T-cell (primary cell): ENCODE data around the gene UBE2V1. TPM values are rescaled to one million over a fixed set of nuclear protein-coding genes. Genes with fewer than 3 reads are reported as not detected.

Source experiments
- ATAC-seq, 4 experiments: fragments of 200-7000 bp in 3 of 4; fragments of 150-1000 bp in 1 of 4; cut with Tn5 transposase; replicated peaks in 1 of 4; 1 replicate in 3 of 4; 2 replicates in 1 of 4; pipeline ENCODE4 v1.10.0; 2021; ENCODE audit warnings: moderate library complexity in 3 of 4, mild to moderate bottlenecking in 2 of 4, moderate number of reproducible peaks in 1 of 4
- CTCF ChIA-PET, 2 donors: fragments of 300-600 bp; sonication (Branson Sonifier 250); formaldehyde crosslinking; loops; one replicate each; lab custom pipeline; 2022; ENCODE audit warnings: antibody characterized with exemption in 2 of 2; lab: Charles Lee
- POLR2A ChIA-PET, 2 donors: fragments of 300-600 bp; sonication (Branson Sonifier 250); formaldehyde crosslinking; loops; one replicate each; lab custom pipeline; 2022; ENCODE audit warnings: antibody characterized with exemption in 2 of 2; lab: Charles Lee
- DNase-seq, 35 experiments: peaks; one replicate each; pipeline versions ENCODE4 v3.0.0 to v3.0.0-alpha.2; 2013 to 2023
- H3K27ac ChIP-seq: one replicate; pipeline ENCODE4 v1.5.1; 2013; ENCODE audit warnings: low read length
- H3K27me3 ChIP-seq, 2 experiments: replicated peaks in 1 of 2; 1 replicate in 1 of 2; 2 replicates in 1 of 2; pipeline versions ENCODE4 v1.6.1 to v1.7.0; 2013; ENCODE audit warnings: low read length in 1 of 2, mixed read lengths in 1 of 2; ENCODE audit not compliant: control insufficient read depth in 2 of 2, insufficient read depth in 2 of 2; ENCODE audit errors: extremely low read depth in 1 of 2
- H3K36me3 ChIP-seq, 2 donors: 1 replicate in 1 of 2; 2 replicates in 1 of 2; pipeline versions ENCODE4 v1.6.1 to v1.7.0; 2013; ENCODE audit warnings: low read length in 1 of 2; ENCODE audit not compliant: control insufficient read depth in 2 of 2, insufficient read depth in 1 of 2; ENCODE audit errors: extremely low read depth in 1 of 2
- H3K4me1 ChIP-seq, 2 experiments: 1 replicate in 1 of 2; 2 replicates in 1 of 2; pipeline versions ENCODE4 v1.6.1 to v1.7.0; 2013; ENCODE audit warnings: low read length in 2 of 2, mixed read lengths in 1 of 2; ENCODE audit not compliant: insufficient read depth in 2 of 2, control insufficient read depth in 1 of 2; ENCODE audit errors: extremely low read depth in 1 of 2
- H3K4me3 ChIP-seq, 2 donors: 1 replicate in 1 of 2; 2 replicates in 1 of 2; pipeline versions ENCODE4 v1.5.1 to v1.7.0; 2013; ENCODE audit warnings: mild to moderate bottlenecking in 2 of 2, low read length in 1 of 2, moderate library complexity in 1 of 2; ENCODE audit not compliant: control insufficient read depth in 1 of 2; ENCODE audit errors: extremely low read depth in 1 of 2
- H3K9me3 ChIP-seq: 2 replicates; pipeline ENCODE4 v1.7.0; 2013
- H3K27ac Mint-ChIP-seq, 2 donors: one replicate each; pipeline ENCODE4 v1.8.0; 2020 to 2021; ENCODE audit warnings: mild to moderate bottlenecking in 2 of 2, mixed read lengths in 2 of 2
- H3K27me3 Mint-ChIP-seq, 2 donors: one replicate each; pipeline ENCODE4 v1.8.0; 2021 to 2022; ENCODE audit warnings: mixed read lengths in 2 of 2
- H3K36me3 Mint-ChIP-seq: one replicate; pipeline ENCODE4 v1.8.0; 2021; ENCODE audit warnings: mixed read lengths
- H3K4me1 Mint-ChIP-seq, 3 donors: one replicate each; pipeline ENCODE4 v1.8.0; 2020 to 2022; ENCODE audit warnings: mixed read lengths in 3 of 3, mild to moderate bottlenecking in 1 of 3
- H3K4me3 Mint-ChIP-seq, 3 donors: one replicate each; pipeline ENCODE4 v1.8.0; 2020 to 2022; ENCODE audit warnings: mild to moderate bottlenecking in 3 of 3, mixed read lengths in 3 of 3, moderate library complexity in 3 of 3
- H3K9me3 Mint-ChIP-seq, 3 donors: one replicate each; pipeline ENCODE4 v1.8.0; 2020 to 2022; ENCODE audit warnings: mixed read lengths in 3 of 3
- WGBS: methylation state at CpG from one replicate; pipeline ENCODE4 v1.1.5; 2013; ENCODE audit warnings: missing lambda C conversion rate; ENCODE audit not compliant: insufficient coverage; 5-methylcytosine and 5-hydroxymethylcytosine counted together
- total RNA-seq, 35 experiments: library from RNA in 6 of 35; stranded (reverse) in 6 of 35; fragments of 120-200 nt in 1 of 35; gene quantifications; one replicate each; pipeline versions ENCODE4 v1.2.1 to v1.2.4 and lab custom pipeline; 2013 to 2026

The UBE2V1 gene
- total RNA-seq, 5 donors from 2014 or later (not counting 1 experiment from before 2014, with no cell fraction given): 107 to 194 (median 116) TPM

DNA sequence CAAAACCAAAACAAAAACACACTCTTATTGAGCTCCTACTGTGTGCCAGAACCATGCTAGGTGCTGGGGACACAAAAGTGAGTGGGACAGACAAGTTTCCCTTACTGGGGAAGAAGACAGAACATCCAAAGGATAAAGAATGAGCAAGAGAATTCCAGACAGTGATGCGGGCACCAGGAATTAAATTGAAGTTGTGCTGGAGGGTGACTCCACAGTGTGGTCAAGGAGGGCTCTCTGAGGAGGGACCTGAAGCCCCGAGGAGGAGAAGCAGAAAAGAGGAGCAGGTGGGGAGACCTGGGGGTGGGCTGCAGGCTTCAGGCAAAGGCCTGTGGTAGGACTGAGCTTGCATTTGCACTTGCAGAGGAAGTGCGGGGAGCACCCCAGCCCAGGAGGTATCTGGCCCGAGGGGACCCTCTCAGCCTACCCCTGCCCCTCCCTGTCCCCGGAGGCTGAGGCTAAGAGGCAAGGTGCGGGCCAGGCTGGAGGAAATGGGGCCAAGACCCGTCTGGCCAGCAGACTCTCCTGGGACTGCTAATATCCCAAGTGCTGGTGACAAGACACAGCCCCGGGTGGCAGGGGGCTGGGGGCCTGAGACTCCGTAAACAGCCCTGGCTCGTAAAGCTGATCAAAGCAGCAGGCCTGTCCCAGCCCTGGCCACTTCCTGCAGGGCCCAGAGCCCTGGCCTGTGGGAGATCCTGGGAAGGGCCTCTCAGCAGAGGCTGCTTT, 73.1 kb downstream of the UBE2V1 start:
- WGBS: 79% methylated on average over 9 of the region's 10 CpGs
- Histone ChIP-seq H3K4me1 (no peaks in the 10 kb centered on the region), H3K27ac (no peak overlapping the region), H3K9me3 (no peaks in the 10 kb centered on the region), H3K27me3 (peaks cover 0 to 24% of the 10 kb centered on the region in 2 experiments), H3K4me3 (no peak overlapping the region), H3K36me3 (no peaks in the 10 kb centered on the region)
- DNase-seq (no peak), ATAC-seq (no peak)
- no peaks in the 10 kb centered on the region for H3K36me3 Mint-ChIP-seq
- H3K4me3 Mint-ChIP-seq: no peak overlapping the region
- H3K27me3 Mint-ChIP-seq: peaks cover 0 to 2% of the 10 kb centered on the region in 2 donors
- peaks cover 0 to 4% (median 0%) of the 10 kb centered on the region in 3 donors for H3K4me1 Mint-ChIP-seq
- ChIA-PET POLR2A (no interaction called here), CTCF (no interaction called here)
- no peak overlapping the region for H3K27ac Mint-ChIP-seq
- no peaks in the 10 kb centered on the region for H3K9me3 Mint-ChIP-seq

DNA sequence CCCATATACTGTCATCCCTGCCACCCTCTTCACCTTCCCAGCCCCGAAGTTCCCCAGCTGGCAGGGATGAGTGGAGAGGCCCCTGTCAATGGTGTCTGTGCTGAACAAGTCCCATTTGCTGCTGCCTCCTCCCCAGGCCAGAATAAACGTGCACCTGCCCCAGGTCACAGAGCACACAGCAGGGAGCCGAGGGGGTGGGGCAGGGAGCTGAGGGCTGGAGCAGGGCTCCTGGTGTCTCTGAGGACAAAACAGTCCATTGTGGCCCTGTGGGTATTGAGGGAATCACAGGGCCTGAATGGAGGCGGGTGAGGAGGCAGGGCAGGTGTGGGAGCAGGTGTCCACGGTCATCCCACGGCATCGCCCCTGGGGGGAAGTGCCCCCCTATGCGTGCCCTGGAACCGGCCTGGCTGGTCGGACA, 74.4 kb downstream of the UBE2V1 start:
- H3K27me3 ChIP-seq: peaks cover 0 to 12% of the 10 kb centered on the region in 2 experiments
- ATAC-seq (no peak), DNase-seq (no peak)
- H3K4me3 ChIP-seq: no peak overlapping the region
- no peak overlapping the region for H3K27ac ChIP-seq
- Mint-ChIP-seq H3K4me3 (no peak overlapping the region), H3K9me3 (no peaks in the 10 kb centered on the region), H3K4me1 (peaks cover 0 to 4% (median 0%) of the 10 kb centered on the region in 3 donors), H3K27ac (no peak overlapping the region), H3K27me3 (peaks cover 0 to 2% of the 10 kb centered on the region in 2 donors), H3K36me3 (no peaks in the 10 kb centered on the region)
- WGBS: 81% methylated on average over 6 of the region's 10 CpGs
- no peaks in the 10 kb centered on the region for H3K36me3 ChIP-seq
- no peaks in the 10 kb centered on the region for H3K9me3 ChIP-seq
- ChIA-PET POLR2A (no interaction called here), CTCF (no interaction called here)
- no peaks in the 10 kb centered on the region for H3K4me1 ChIP-seq

DNA sequence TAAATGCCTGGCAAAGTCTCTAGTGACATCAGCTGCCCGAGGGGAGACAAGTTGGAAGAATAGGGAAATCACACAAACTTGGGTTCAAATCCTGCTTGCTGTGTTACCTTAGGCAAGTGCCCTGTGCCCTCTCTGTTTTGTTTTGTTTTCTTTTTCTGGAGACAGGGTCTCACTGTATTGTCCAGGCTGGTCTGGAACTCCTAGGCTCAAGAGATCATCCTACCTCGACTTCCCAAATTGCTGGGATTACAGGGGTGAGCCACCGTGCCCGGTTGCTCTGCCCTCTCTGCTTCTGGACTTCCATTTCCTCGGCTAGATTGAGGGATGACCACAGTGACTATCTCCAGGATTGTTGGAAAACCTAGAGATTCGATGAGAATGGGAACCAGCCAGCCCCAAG, 74.8 kb downstream of the UBE2V1 start:
- CTCF ChIA-PET: no interaction called here
- Histone ChIP-seq H3K36me3 (no peaks in the 10 kb centered on the region), H3K4me3 (no peak overlapping the region), H3K27ac (no peak overlapping the region), H3K4me1 (no peaks in the 10 kb centered on the region), H3K9me3 (no peaks in the 10 kb centered on the region), H3K27me3 (peaks cover 0 to 12% of the 10 kb centered on the region in 2 experiments)
- POLR2A ChIA-PET: no interaction called here
- no peak for DNase-seq
- Mint-ChIP-seq H3K9me3 (no peaks in the 10 kb centered on the region), H3K27me3 (peaks cover 0 to 2% of the 10 kb centered on the region in 2 donors), H3K36me3 (no peaks in the 10 kb centered on the region), H3K4me3 (no peak overlapping the region), H3K27ac (no peak overlapping the region), H3K4me1 (peaks cover 0 to 4% (median 0%) of the 10 kb centered on the region in 3 donors)
- 48% methylated on average over 5 of the region's 6 CpGs for WGBS
- ATAC-seq: no peak

DNA sequence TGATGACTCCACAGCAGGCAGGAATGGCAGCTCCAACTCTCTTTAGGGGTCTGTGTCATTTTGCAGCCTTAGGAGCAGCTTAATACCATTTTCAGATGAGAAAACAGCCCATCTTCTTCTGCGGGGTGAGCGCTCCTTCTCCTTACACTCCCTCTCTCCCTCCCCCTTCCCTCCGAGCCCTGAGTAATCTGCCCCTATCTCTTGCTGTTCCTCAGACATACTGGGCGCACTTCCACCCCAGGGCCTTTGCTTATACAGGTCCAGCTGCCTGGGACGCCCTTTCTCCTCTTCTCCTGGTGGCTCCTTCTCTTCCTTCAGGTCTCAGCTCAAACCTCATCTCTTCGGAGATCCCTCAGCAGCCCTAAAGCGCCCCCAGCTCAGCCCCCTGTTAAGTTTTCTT, 75.4 kb downstream of the UBE2V1 start:
- ChIA-PET CTCF (no interaction called here), POLR2A (no interaction called here)
- DNase-seq (no peak), ATAC-seq (no peak)
- Histone ChIP-seq H3K9me3 (no peaks in the 10 kb centered on the region), H3K4me1 (no peaks in the 10 kb centered on the region), H3K4me3 (no peak overlapping the region), H3K27ac (no peak overlapping the region), H3K27me3 (peaks cover 0 to 10% of the 10 kb centered on the region in 2 experiments), H3K36me3 (no peaks in the 10 kb centered on the region)
- H3K27ac Mint-ChIP-seq: no peak overlapping the region
- H3K9me3 Mint-ChIP-seq: no peaks in the 10 kb centered on the region
- H3K4me3 Mint-ChIP-seq: no peak overlapping the region
- peaks cover 0 to 4% (median 0%) of the 10 kb centered on the region in 3 donors for H3K4me1 Mint-ChIP-seq
- WGBS: 80% methylated on average over 7 of the region's 7 CpGs
- H3K27me3 Mint-ChIP-seq: peaks cover 0 to 2% of the 10 kb centered on the region in 2 donors
- H3K36me3 Mint-ChIP-seq: no peaks in the 10 kb centered on the region

DNA sequence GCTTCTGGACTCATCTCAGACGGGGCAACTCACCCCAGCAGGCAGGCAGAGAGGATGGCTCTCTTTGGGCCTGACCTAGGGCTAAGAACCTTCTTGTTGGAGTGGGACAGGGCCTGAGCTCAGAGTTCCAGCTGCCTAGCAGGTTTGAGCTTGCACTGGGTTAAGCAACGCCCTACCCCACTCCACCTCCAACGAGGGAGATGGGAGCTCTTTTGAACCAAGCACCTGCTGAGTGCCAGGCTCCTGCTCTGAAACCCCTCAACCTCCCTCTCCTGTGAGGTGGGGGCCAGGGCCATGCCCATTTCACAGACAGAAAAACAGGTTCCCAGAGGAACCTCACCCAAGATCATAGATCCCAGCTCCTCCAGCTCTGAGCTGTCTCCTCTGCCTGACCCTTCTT, 75.8 kb downstream of the UBE2V1 start:
- POLR2A ChIA-PET: no interaction called here
- H3K36me3 Mint-ChIP-seq: no peaks in the 10 kb centered on the region
- H3K4me3 Mint-ChIP-seq: no peak overlapping the region
- peaks cover 0 to 2% of the 10 kb centered on the region in 2 donors for H3K27me3 Mint-ChIP-seq
- Histone ChIP-seq H3K27me3 (peaks cover 0 to 8% of the 10 kb centered on the region in 2 experiments), H3K9me3 (no peaks in the 10 kb centered on the region), H3K36me3 (no peaks in the 10 kb centered on the region), H3K4me1 (no peaks in the 10 kb centered on the region), H3K4me3 (no peak overlapping the region), H3K27ac (no peak overlapping the region)
- DNase-seq (no peak), ATAC-seq (no peak)
- CTCF ChIA-PET: no interaction called here
- WGBS: 33% methylated on average over 1 of the region's 3 CpGs
- peaks cover 0 to 4% (median 0%) of the 10 kb centered on the region in 3 donors for H3K4me1 Mint-ChIP-seq
- no peak overlapping the region for H3K27ac Mint-ChIP-seq
- no peaks in the 10 kb centered on the region for H3K9me3 Mint-ChIP-seq

DNA sequence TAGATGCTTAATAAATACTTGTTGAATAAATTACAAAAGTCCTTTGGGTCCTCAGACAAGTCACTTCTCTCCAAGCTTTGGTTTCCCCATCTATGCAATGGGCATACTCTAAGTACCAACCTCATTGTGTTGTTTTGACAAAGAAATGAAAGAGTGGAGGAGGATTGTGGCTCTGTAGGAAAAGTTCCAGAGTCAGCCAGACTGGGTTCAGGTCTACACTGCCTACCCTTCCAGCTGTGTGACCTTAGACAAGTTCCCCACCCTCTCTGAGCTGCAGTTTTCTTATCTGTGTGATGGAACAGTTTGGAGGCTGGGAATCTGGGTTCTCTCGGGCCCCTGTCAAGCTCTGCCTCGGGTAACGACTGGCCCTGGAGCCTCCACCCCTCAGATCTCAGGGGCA, 76.2 kb downstream of the UBE2V1 start:
- peaks cover 0 to 2% of the 10 kb centered on the region in 2 donors for H3K27me3 Mint-ChIP-seq
- Histone ChIP-seq H3K36me3 (no peaks in the 10 kb centered on the region), H3K27me3 (peaks cover 0 to 8% of the 10 kb centered on the region in 2 experiments), H3K4me3 (no peak overlapping the region), H3K9me3 (no peaks in the 10 kb centered on the region), H3K27ac (no peak overlapping the region), H3K4me1 (no peaks in the 10 kb centered on the region)
- H3K4me3 Mint-ChIP-seq: no peak overlapping the region
- H3K4me1 Mint-ChIP-seq: peaks cover 0 to 4% (median 0%) of the 10 kb centered on the region in 3 donors
- ChIA-PET POLR2A (no interaction called here), CTCF (no interaction called here)
- WGBS: no CpG with 5 or more reads among the region's 3 CpGs
- DNase-seq: no peak
- no peak overlapping the region for H3K27ac Mint-ChIP-seq
- H3K36me3 Mint-ChIP-seq: no peaks in the 10 kb centered on the region
- ATAC-seq: no peak
- H3K9me3 Mint-ChIP-seq: no peaks in the 10 kb centered on the region
